ENCODE data around the gene CDY2A.
"Not testable (repeated sequence)": the region's sequence is repeated elsewhere in the genome, so short reads cannot be mapped to it uniquely, and the experiment has no call there.

Gene CDY2A, protein sequence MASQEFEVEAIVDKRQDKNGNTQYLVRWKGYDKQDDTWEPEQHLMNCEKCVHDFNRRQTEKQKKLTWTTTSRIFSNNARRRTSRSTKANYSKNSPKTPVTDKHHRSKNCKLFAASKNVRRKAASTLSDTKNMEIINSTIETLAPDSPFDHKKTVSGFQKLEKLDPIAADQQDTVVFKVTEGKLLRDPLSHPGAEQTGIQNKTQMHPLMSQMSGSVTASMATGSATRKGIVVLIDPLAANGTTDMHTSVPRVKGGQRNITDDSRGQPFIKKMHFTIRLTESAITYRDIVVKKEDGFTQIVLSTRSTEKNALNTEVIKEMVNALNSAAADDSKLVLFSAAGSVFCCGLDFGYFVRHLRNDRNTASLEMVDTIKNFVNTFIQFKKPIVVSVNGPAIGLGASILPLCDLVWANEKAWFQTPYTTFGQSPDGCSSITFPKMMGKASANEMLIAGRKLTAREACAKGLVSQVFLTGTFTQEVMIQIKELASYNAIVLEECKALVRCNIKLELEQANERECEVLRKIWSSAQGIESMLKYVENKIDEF

GRCh38 chrY:18025487-18025886 is at the start of gene CDY2A:
Gene CDY2A, plus strand, starts transcription at chrY:18025787. Its CDS starts 328 bp downstream, at chrY:18026115.
- H3K4me3 ChIP-seq (ENCODE audit: low read depth, low read length): not testable (repeated sequence)

DNA sequence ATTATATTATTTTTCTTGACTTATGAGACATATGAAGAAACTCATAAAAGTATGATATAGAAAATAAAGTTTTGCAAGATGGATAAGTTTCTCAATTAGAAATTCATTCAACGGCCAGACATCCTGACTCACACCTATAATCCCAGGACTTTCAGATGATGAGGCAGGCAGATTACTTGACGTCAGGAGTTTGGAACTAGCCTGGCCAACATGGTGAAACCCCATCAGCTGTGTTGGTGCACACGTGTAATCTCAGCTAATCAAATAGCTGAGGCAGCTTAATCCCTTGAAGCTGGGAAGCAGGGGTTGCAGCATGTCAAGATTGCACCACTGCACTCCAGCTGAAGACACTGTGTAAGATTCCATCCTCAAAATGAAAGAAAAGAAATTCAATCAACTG is 28.0 kb upstream of the CDY2A start:
- H3K4me3 ChIP-seq (ENCODE audit: low read depth, low read length): not testable (repeated sequence)

DNA sequence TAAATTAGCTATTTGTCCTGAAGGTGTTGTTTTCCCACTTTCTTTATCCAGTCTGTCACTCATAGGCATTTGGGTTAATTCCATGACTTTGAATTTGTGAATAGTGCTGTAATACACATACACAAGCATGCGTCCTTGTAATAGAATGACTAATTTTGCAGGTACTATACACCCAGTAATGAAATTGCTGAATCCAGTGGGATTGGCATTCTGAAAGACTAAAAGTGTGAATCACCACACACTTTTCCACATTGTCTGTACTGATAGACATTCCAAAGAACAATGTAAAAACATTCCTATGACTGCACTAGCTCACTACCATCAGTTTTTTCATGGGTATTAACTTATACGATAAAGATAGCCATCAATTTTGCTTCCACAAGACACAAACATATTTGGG is 27.3 kb upstream of the CDY2A start:
- H3K4me3 ChIP-seq (ENCODE audit: low read depth, low read length): not testable (repeated sequence)

GRCh38 chrY:18023897-18024296 is 1.7 kb upstream of the CDY2A start:
- not testable (repeated sequence) for H3K4me3 ChIP-seq (ENCODE audit: low read depth, low read length)

DNA sequence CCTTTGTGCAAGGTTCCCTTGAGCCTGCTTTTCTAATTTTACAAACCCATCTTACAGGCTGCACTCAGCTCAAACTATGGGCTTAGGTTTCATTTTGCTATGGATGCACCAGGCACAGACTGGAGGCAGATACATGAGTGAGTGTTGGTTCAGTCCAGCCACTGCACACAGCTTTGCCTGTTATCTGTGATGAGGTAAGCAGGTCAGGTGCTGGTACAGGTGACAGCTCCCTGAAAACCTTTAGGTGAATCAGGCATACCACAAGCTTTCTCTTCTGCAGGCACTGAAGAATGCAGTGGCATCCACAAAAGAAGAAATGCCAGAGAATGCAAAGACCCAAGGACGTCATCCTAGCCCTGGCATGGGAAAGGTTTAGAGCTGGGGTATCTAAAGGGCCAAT is 3.3 kb downstream of the CDY2A start:
- H3K4me3 ChIP-seq (ENCODE audit: low read depth, low read length): not testable (repeated sequence)

- H3K4me3 ChIP-seq (ENCODE audit: low read depth, low read length): not testable (repeated sequence)
Observed at GRCh38 chrY:18030178-18030577, 4.6 kb downstream of the CDY2A start.

GRCh38 chrY:18034100-18034814 is 8.7 kb downstream of the CDY2A start:
- not testable (repeated sequence) for H3K4me3 ChIP-seq (ENCODE audit: low read depth, low read length)

DNA sequence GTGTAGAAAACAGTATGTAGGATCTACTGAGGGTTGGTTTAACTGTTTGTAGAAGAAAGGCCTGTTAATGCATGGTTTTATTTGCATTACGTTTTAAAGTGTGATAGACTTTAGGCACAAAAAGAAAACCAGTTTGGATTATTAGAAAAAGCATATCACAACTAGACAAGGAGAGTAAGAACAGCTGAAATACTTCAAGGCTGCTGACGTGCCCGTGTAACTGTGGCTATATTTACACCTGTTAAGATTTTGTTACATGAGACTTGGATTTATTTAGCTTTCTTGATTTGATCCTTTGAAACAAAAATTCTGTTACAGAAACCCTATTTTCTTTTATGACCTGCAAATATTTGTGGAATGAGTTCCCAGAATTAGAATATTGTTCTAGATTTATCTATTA is 9.3 kb downstream of the CDY2A start:
- not testable (repeated sequence) for H3K4me3 ChIP-seq (ENCODE audit: low read depth, low read length)

- not testable (repeated sequence) for H3K4me3 ChIP-seq (ENCODE audit: low read depth, low read length)
Observed at GRCh38 chrY:18044990-18045389, 19.4 kb downstream of the CDY2A start.

GRCh38 chrY:18048149-18049040 is 22.8 kb downstream of the CDY2A start:
- not testable (repeated sequence) for H3K4me3 ChIP-seq (ENCODE audit: low read depth, low read length)

GRCh38 chrY:18049061-18049460 is 23.5 kb downstream of the CDY2A start:
- not testable (repeated sequence) for H3K4me3 ChIP-seq (ENCODE audit: low read depth, low read length)

GRCh38 chrY:18056473-18056872 is 30.9 kb downstream of the CDY2A start:
- H3K4me3 ChIP-seq (ENCODE audit: low read depth, low read length): not testable (repeated sequence)

- not testable (repeated sequence) for H3K4me3 ChIP-seq (ENCODE audit: low read depth, low read length)
Observed at GRCh38 chrY:18073464-18073863, 47.9 kb downstream of the CDY2A start.
